Glutamatergic neuron (in vitro differentiated cells): ENCODE measurements around the gene MOGAT3. TPM values are rescaled to one million over a fixed set of nuclear protein-coding genes. Genes with fewer than 3 reads are reported as not detected.

ENCODE experiments used
- DNase-seq: peaks from one replicate; pipeline ENCODE4 v3.0.0; 2022
- H3K27ac Mint-ChIP-seq: one replicate; pipeline ENCODE4 v1.8.0; 2020; ENCODE audit warnings: mild to moderate bottlenecking, mixed read lengths, inconsistent platforms; ENCODE audit not compliant: unreplicated experiment
- H3K27me3 Mint-ChIP-seq: one replicate; pipeline ENCODE4 v1.8.0; 2020; ENCODE audit warnings: mild to moderate bottlenecking, moderate library complexity, mixed read lengths, inconsistent platforms; ENCODE audit not compliant: unreplicated experiment
- H3K36me3 Mint-ChIP-seq: one replicate; pipeline ENCODE4 v1.8.0; 2020; ENCODE audit warnings: mild to moderate bottlenecking, mixed read lengths, inconsistent platforms; ENCODE audit not compliant: unreplicated experiment
- H3K4me1 Mint-ChIP-seq: one replicate; pipeline ENCODE4 v1.8.0; 2020; ENCODE audit warnings: mild to moderate bottlenecking, low read depth, mixed read lengths, inconsistent platforms; ENCODE audit not compliant: unreplicated experiment
- H3K4me3 Mint-ChIP-seq: one replicate; pipeline ENCODE4 v1.8.0; 2020; ENCODE audit warnings: mild to moderate bottlenecking, mixed read lengths, inconsistent platforms; ENCODE audit not compliant: unreplicated experiment
- H3K9me3 Mint-ChIP-seq: one replicate; pipeline ENCODE4 v1.8.0; 2020; ENCODE audit warnings: mild to moderate bottlenecking, moderate library complexity, mixed read lengths, inconsistent platforms; ENCODE audit not compliant: unreplicated experiment
- CTCF ChIP-seq: fragments of 200-600 bp; sonication (generic); IDR thresholded peaks from one replicate; pipeline ENCODE4 v1.5.0; 2021; ENCODE audit not compliant: partially characterized antibody, unreplicated experiment
- total RNA-seq: library from RNA; stranded (reverse); fragmentation: NEBNext Ultra II Directional; extraction: Animal tissue kit (Norgen Biotek cat#: 25700); gene quantifications from one replicate; pipeline ENCODE4 v1.2.1, GENCODE V29; 2021; ENCODE audit not compliant: unreplicated experiment

The MOGAT3 gene
- total RNA-seq, 1 donor from 2014 or later: not detected

- Mint-ChIP-seq H3K9me3 (peaks cover 15% of the 10 kb centered on the region), H3K27me3 (peaks cover 56% of the 10 kb centered on the region), H3K4me1 (peaks cover 37% of the 10 kb centered on the region), H3K36me3 (no peaks in the 10 kb centered on the region), H3K4me3 (no peak overlapping the region), H3K27ac (no peak overlapping the region)
- TF ChIP-seq CTCF: no peak
- no peak for DNase-seq
Observed at GRCh38 chr7:101166648-101166908, 34.3 kb downstream of the MOGAT3 start.

DNA sequence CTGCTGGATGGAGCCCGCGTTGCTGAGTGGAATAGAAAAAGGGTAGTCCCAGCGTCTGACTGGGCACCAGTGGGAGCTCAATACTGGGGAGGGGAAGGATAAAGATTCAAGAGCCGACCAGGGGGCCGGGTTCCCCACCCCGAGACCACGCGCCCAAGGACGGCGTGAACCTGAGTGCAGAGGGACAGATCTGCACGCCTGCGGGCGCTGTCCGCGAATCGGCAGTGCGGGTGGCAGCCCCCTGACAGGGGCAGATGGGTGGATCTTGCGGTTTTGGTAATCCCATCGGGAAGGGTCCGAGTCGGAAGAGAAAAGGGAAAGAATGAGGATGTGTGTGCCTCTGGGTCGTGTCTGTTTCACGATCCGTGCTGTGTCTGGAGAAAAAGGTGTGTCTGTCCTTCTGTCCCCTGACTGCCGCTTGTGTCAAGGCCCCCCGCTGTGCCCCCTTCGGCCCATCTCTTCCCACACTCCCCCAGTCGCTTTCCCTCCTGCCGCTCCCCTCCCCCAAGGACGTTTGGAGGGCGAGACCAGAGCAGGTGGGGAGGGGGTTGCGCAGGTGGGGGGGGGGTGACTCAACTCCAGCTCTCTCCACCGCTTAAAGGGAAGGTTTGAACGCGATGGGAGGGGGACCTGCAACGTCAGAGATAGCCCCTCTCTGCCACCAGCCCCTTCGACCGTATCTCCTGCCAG lies 34.7 kb downstream of the MOGAT3 start:
- no peak for DNase-seq
- Mint-ChIP-seq H3K4me3 (peak overlapping the region; percentile 84), H3K27ac (peak overlapping the region; percentile 14), H3K4me1 (peaks cover 34% of the 10 kb centered on the region), H3K9me3 (peaks cover 18% of the 10 kb centered on the region), H3K36me3 (no peaks in the 10 kb centered on the region), H3K27me3 (peaks cover 56% of the 10 kb centered on the region)
- no peak for TF ChIP-seq CTCF

- H3K27ac Mint-ChIP-seq: peak within 1 kb of the TSS; percentile 48
- no peaks in the 10 kb centered on the region for H3K36me3 Mint-ChIP-seq
- peak; percentile 94 for DNase-seq
- H3K4me3 Mint-ChIP-seq: peak within 1 kb of the TSS; percentile 84
- no peak for TF ChIP-seq CTCF
- peaks cover 51% of the 10 kb centered on the region for H3K27me3 Mint-ChIP-seq
- peaks cover 32% of the 10 kb centered on the region for H3K4me1 Mint-ChIP-seq
- peaks cover 18% of the 10 kb centered on the region for H3K9me3 Mint-ChIP-seq
Observed at GRCh38 chr7:101165075-101165957, 35.5 kb downstream of the MOGAT3 start, which contains the start of gene VGF. VGF (minus strand) TSS chr7:101165569; CDS start chr7:101164843, 726 bp downstream.

DNA sequence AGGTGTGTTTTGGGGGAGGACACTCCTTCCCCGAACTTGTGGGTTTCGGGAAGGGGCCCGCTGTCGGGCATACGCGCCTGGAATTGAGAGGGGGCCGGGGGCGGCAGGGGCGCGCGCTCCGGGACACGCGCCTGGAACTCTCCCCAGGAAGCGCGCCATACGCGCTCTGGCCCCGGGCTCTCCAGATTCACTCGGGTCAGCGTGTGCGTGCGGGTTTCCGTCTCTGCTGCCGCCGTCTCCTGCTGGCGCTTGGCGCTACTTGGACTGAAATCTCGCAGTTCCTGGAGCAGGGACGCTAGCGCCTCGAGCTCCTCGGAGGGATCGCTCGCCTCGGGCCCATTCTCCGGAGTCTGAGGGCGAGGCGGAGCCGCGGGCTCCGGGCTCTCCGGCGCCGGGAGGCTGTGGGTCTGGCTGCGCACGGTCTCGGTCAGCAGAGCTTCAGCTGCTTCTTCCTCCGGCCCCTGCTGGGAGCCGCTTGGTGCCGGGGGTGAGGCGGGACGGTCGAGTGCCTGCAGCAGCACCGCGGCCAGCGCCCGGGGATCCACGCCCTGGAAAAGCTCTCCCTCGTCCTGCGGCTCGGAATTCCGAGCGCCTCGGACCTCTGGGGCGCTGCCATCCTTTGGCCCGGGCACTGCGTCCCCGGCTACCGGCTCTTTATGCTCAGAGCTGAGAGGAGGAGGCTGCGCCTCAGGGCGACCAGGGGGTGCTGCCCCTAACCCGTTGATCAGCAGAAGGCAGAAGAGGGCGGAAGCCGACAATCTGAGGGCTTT lies 36.6 kb downstream of the MOGAT3 start:
- Mint-ChIP-seq H3K9me3 (peaks cover 16% of the 10 kb centered on the region), H3K4me1 (peaks cover 28% of the 10 kb centered on the region), H3K36me3 (no peaks in the 10 kb centered on the region), H3K4me3 (peak overlapping the region; percentile 84), H3K27ac (peak overlapping the region; percentile 48), H3K27me3 (peaks cover 44% of the 10 kb centered on the region)
- DNase-seq: peak; percentile 46
- no peak for TF ChIP-seq CTCF
